Measurements from ENCODE around the gene GRIK2. TPM values are rescaled to one million over a fixed set of nuclear protein-coding genes. Genes with fewer than 3 reads are reported as not detected.

GRIK2 gene
- total and polyA plus RNA-seq, 2 donors (not counting 3 experiments of a cell fraction or from before 2014, with no cell fraction given) = not detected

- Histone ChIP-seq H3K36me3 (ENCODE audit: control insufficient read depth in 2 of 2, extremely low read depth in 1 of 2, insufficient read depth in 2 of 2, low read length in 2 of 2) (no peaks in the 10 kb centered on the region), H3K27ac (ENCODE audit: insufficient read depth, low read depth, low read length) (no peak overlapping the region), H3K4me1 (ENCODE audit: control insufficient read depth, extremely low read depth, insufficient read depth, low read length) (no peaks in the 10 kb centered on the region), H3K9me1 (replicated peaks; ENCODE audit: control insufficient read depth, extremely low read depth, insufficient read depth, low read length) (no peaks in the 10 kb centered on the region), H3K9me3 (replicated peaks; ENCODE audit: control insufficient read depth, insufficient read depth, low read length) (peaks cover 4% of the 10 kb centered on the region), H2AFZ (ENCODE audit: low read depth, low read length) (no peak overlapping the region), H3K4me2 (ENCODE audit: insufficient read depth, low read length) (no peak overlapping the region), H3K79me2 (ENCODE audit: control insufficient read depth, insufficient read depth, low read length) (no peaks in the 10 kb centered on the region), H3K9ac (replicated peaks; ENCODE audit: extremely low read depth, insufficient read depth, low read length) (no peak overlapping the region), H4K20me1 (replicated peaks; ENCODE audit: control insufficient read depth, extremely low read depth, insufficient read depth, low read length) (no peaks in the 10 kb centered on the region), H3K4me3 (replicated peaks in 1 of 3; ENCODE audit: insufficient read depth in 1 of 3, low read depth in 1 of 3, low read length in 3 of 3) (no peak overlapping the region), H3K27me3 (ENCODE audit: control insufficient read depth in 2 of 2, insufficient read depth in 2 of 2, low read length in 2 of 2) (no peaks in the 10 kb centered on the region)
- TF ChIP-seq JUN (IDR thresholded peaks at IDR 0.05; ENCODE audit: borderline replicate concordance, insufficient read depth, insufficient read length, low read depth) = no peak
- TF ChIP-seq EZH2 (IDR thresholded peaks at IDR 0.05; ENCODE audit: borderline replicate concordance, low read depth, low read length, severe bottlenecking) = no peak
- no peak for TF ChIP-seq FOS (IDR thresholded peaks at IDR 0.05; ENCODE audit: borderline replicate concordance, insufficient read depth, low read length)
- no peak for TF ChIP-seq MAX (IDR thresholded peaks at IDR 0.05; ENCODE audit: insufficient read depth, insufficient read length)
- TF ChIP-seq GATA2 (IDR thresholded peaks at IDR 0.05; ENCODE audit: insufficient read depth, insufficient read length, low read depth, low read length) = no peak
- no peak for TF ChIP-seq MYC (IDR thresholded peaks at IDR 0.05; ENCODE audit: low read depth, low read length)
- no peak for TF ChIP-seq CTCF (IDR thresholded peaks at IDR 0.05; ENCODE audit: extremely low read depth in 1 of 2, insufficient read depth in 1 of 2, low read depth in 1 of 2, low read length in 2 of 2)
- TF ChIP-seq POLR2AphosphoS5 (IDR thresholded peaks at IDR 0.05; ENCODE audit: insufficient read depth, low read depth, low read length) = no peak
- TF ChIP-seq POLR2A (IDR thresholded peaks at IDR 0.05; ENCODE audit: low read depth, low read length) = no peak
- no TSS peak for BruUV-seq (replicated peaks)
- CTCF ChIA-PET = no interaction called here
- POLR2A ChIA-PET = no interaction called here
- intact Hi-C loops (cut with micrococcal nuclease) (no loop called here), dilution Hi-C loops (cut with MboI; ENCODE audit: extremely low pct_ligation_motif_present, low sequenced_read_pairs) (no loop called here)
- DNase-seq (ENCODE audit: low read depth, low spot score) = no peak
- FAIRE-seq = no peak
These were observed 36.3 kb downstream of the GRIK2 start for GRCh38 chr6:101429845-101430244.

Data from endothelial cell of umbilical vein (primary cell).